HepG2 (cell line): ENCODE measurements around the gene TTLL13. TPM values are rescaled to one million over a fixed set of nuclear protein-coding genes. Genes with fewer than 3 reads are reported as not detected.

Source experiments
- CCDC6 ChIP-seq: sonication (generic); formaldehyde crosslinking; IDR thresholded peaks from 2 replicates; pipeline ENCODE4 v1.8.1; 2022; ENCODE audit warnings: mild to moderate bottlenecking, missing genetic modification reagents, moderate library complexity
- GATAD1 ChIP-seq: IDR thresholded peaks from 2 replicates; pipeline ENCODE4 v1.6.1; 2016; ENCODE audit warnings: missing genetic modification reagents, missing compliant biosample characterization
- GMEB1 ChIP-seq: sonication (generic); formaldehyde crosslinking; IDR thresholded peaks from 2 replicates; pipeline ENCODE4 v1.5.1; 2020; ENCODE audit warnings: missing genetic modification reagents, mild to moderate bottlenecking, borderline replicate concordance
- HMGXB4 ChIP-seq, 2 experiments: sonication (generic) in 1 of 2; formaldehyde crosslinking in 1 of 2; IDR thresholded peaks; 2 replicates each; pipeline versions ENCODE4 v1.4.0 to v1.6.1; 2018 to 2020; ENCODE audit warnings: missing genetic modification reagents in 2 of 2, borderline replicate concordance in 1 of 2, low read depth in 1 of 2, mild to moderate bottlenecking in 1 of 2, missing biosample characterization in 1 of 2
- KIAA2018 ChIP-seq: sonication (generic); formaldehyde crosslinking; IDR thresholded peaks from 2 replicates; pipeline ENCODE4 v1.5.0; 2020; ENCODE audit warnings: mild to moderate bottlenecking, missing genetic modification reagents, borderline replicate concordance
- NFYC ChIP-seq: IDR thresholded peaks from 2 replicates; pipeline ENCODE4 v1.6.1; 2016; ENCODE audit warnings: missing genetic modification reagents, missing compliant biosample characterization
- PHB2 ChIP-seq: fragments of 450-650 bp; IDR thresholded peaks from 2 replicates; pipeline ENCODE4 v1.6.1; 2018; ENCODE audit not compliant: partially characterized antibody
- RBFOX2 ChIP-seq: fragments of 200-400 bp; formaldehyde crosslinking; IDR thresholded peaks from 2 replicates; pipeline ENCODE4 v1.6.1; 2017; ENCODE audit warnings: low read depth, mild to moderate bottlenecking, low read length
- RBM39 ChIP-seq: fragments of 200-400 bp; formaldehyde crosslinking; IDR thresholded peaks from one replicate; pipeline ENCODE4 v1.6.1; 2018; ENCODE audit warnings: antibody characterized with exemption, mild to moderate bottlenecking, low read depth, low read length; ENCODE audit not compliant: poor library complexity, severe bottlenecking
- SIN3A ChIP-seq: IDR thresholded peaks from 2 replicates; pipeline ENCODE4 v1.6.1; 2011; ENCODE audit warnings: low read depth, mild to moderate bottlenecking, control low read depth, low read length, borderline replicate concordance
- SP4 ChIP-seq: sonication (generic); formaldehyde crosslinking; IDR thresholded peaks from 2 replicates; pipeline ENCODE4 v1.8.1; 2023; ENCODE audit warnings: mild to moderate bottlenecking, missing genetic modification reagents
- ZBTB8A ChIP-seq: sonication (generic); formaldehyde crosslinking; IDR thresholded peaks from 2 replicates; pipeline ENCODE4 v1.4.0; 2020; ENCODE audit warnings: mild to moderate bottlenecking, low read depth, missing genetic modification reagents, borderline replicate concordance
- ZNF639 ChIP-seq: conservative IDR thresholded peaks from 2 replicates; pipeline ENCODE4 v1.6.1; 2018; ENCODE audit warnings: missing genetic modification reagents
- ZSCAN31 ChIP-seq: sonication (generic); formaldehyde crosslinking; IDR thresholded peaks from 2 replicates; pipeline ENCODE4 v1.5.0; 2020; ENCODE audit warnings: low read depth, mild to moderate bottlenecking, missing genetic modification reagents
- polyA plus RNA-seq, 8 experiments: library from polyadenylated mRNA; depleted of rRNA in 3 of 8; stranded (reverse) in 7 of 8; unstranded in 1 of 8; fragments of >200 nt; fragmentation: Illumina TruSeq in 4 of 8; extraction: Trizol in 4 of 8; gene quantifications; 2 replicates each; pipeline versions ENCODE4 v1.2.1 to v1.2.3, GENCODE V29; 2011 to 2016; ENCODE audit warnings: low read depth in 4 of 8, missing spikeins in 1 of 8, mixed read lengths in 1 of 8; ENCODE audit not compliant: insufficient read depth in 1 of 8
- total RNA-seq, 5 experiments: library from RNA; depleted of rRNA; stranded (reverse); fragments of >200 nt; fragmentation: Illumina TruSeq; extraction: Trizol; gene quantifications; 2 replicates each; pipeline ENCODE4 v1.2.3, GENCODE V29; 2016; ENCODE audit warnings: low read depth in 1 of 5

TTLL13 gene
- total and polyA plus RNA-seq, 2 of the 13 experiments (the other 11 are each of a cell fraction or from before 2014, with no cell fraction given) = 0.07 to 0.29 TPM

GRCh38 chr15:90234096-90234988, 15.0 kb upstream of the TTLL13 start, which contains the start of gene GDPGP1 (continued):
- peak; percentile 76 for TF ChIP-seq GMEB1 (CRISPR knock-in tag)
- TF ChIP-seq SIN3A = 0 out of 2 replicates have a peak, but pooled peaks have one; percentile 29
- TF ChIP-seq NFYC (CRISPR knock-in tag) = no peak
- peak; percentile 87; the same call in 1 of the 2 replicates for TF ChIP-seq SP4 (CRISPR knock-in tag)
- TF ChIP-seq ZNF639 (CRISPR knock-in tag) = no peak
- 0 out of 2 replicates have a peak, but pooled peaks have one; percentile 6 for TF ChIP-seq ZSCAN31 (CRISPR knock-in tag)
- peak; percentile 64 for TF ChIP-seq RBFOX2
- TF ChIP-seq RBM39 = no peak
- no peak for TF ChIP-seq PHB2
- peak; percentile 5; the same call in 1 of the 2 replicates for TF ChIP-seq GATAD1 (CRISPR knock-in tag)
- no peak for TF ChIP-seq ZBTB8A (CRISPR knock-in tag)
- no peak for TF ChIP-seq HMGXB4 (CRISPR knock-in tag; IDR thresholded peaks at IDR 0.05; ENCODE audit: borderline replicate concordance in 1 of 2, low read depth in 1 of 2)
- TF ChIP-seq CCDC6 = no peak
- TF ChIP-seq KIAA2018 (CRISPR knock-in tag) = no peak
